HG02884 (cell line): ENCODE results near the gene KRT79.

Experiments
- ATAC-seq: cut with Tn5 transposase; IDR thresholded peaks from one replicate; pipeline ENCODE4 v1.9.1; 2021; ENCODE audit warnings: mild to moderate bottlenecking, moderate library complexity; ENCODE audit not compliant: unreplicated experiment

KRT79 gene

GRCh38 chr12:52792185-52793029, 41.7 kb downstream of the KRT79 start:
- no peak for ATAC-seq

GRCh38 chr12:52791271-52792184, 42.6 kb downstream of the KRT79 start:
- ATAC-seq = no peak

GRCh38 chr12:52790427-52791270, 43.5 kb downstream of the KRT79 start:
- no peak for ATAC-seq

GRCh38 chr12:52789637-52790426, 44.3 kb downstream of the KRT79 start:
- ATAC-seq = no peak

GRCh38 chr12:52788876-52789636, 45.1 kb downstream of the KRT79 start:
- no peak for ATAC-seq

GRCh38 chr12:52788192-52788875, 45.8 kb downstream of the KRT79 start:
- ATAC-seq = no peak

- no peak for ATAC-seq
These were observed 46.6 kb downstream of the KRT79 start for GRCh38 chr12:52787324-52788191.

GRCh38 chr12:52784909-52785308, 49.2 kb downstream of the KRT79 start:
- ATAC-seq = no peak

GRCh38 chr12:52783563-52784316, 50.4 kb downstream of the KRT79 start:
- ATAC-seq = no peak

GRCh38 chr12:52782502-52782901, 51.6 kb downstream of the KRT79 start:
- no peak for ATAC-seq

- no peak for ATAC-seq
These were observed 52.6 kb downstream of the KRT79 start for GRCh38 chr12:52781399-52782082.

GRCh38 chr12:52779914-52780313, 54.2 kb downstream of the KRT79 start:
- no peak for ATAC-seq

GRCh38 chr12:52778833-52779232, 55.3 kb downstream of the KRT79 start:
- no peak for ATAC-seq

GRCh38 chr12:52777566-52777965, 56.5 kb downstream of the KRT79 start:
- ATAC-seq = no peak

- ATAC-seq = no peak
These were observed 57.2 kb downstream of the KRT79 start, which contains the start of gene KRT76 for GRCh38 chr12:52776913-52777395. Gene KRT76 (minus strand): TSS chr12:52777345. CDS start chr12:52777291, 54 bp downstream.

- ATAC-seq = no peak
These were observed 57.7 kb downstream of the KRT79 start for GRCh38 chr12:52776435-52776834.
